ENCODE measurements around the gene STIP1. TPM values are rescaled to one million over a fixed set of nuclear protein-coding genes. Genes with fewer than 3 reads are reported as not detected.

Gene STIP1
- total RNA-seq, 6 experiments from 2014 or later, result 27.6 to 110 (median 59.4) TPM

DNA sequence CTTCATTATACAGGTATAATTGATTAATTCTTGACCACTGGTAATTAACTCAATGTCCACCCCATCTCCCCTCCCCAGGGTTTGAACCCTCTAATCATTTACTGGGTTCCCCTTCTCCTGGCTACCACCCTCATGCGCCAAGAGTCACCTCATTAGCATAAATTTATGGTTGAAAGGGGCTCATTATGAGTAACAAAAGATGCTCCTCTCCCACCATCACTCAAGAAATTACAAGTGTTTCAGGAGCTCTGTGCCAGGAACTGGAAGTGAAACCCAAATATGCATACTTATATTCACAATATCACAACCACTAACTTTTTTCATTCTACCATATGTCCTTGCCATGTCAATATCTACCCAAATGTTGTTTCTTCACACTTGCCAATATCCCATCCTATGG is 7.8 kb upstream of the STIP1 start:
- TF ChIP-seq, protein P1, sequence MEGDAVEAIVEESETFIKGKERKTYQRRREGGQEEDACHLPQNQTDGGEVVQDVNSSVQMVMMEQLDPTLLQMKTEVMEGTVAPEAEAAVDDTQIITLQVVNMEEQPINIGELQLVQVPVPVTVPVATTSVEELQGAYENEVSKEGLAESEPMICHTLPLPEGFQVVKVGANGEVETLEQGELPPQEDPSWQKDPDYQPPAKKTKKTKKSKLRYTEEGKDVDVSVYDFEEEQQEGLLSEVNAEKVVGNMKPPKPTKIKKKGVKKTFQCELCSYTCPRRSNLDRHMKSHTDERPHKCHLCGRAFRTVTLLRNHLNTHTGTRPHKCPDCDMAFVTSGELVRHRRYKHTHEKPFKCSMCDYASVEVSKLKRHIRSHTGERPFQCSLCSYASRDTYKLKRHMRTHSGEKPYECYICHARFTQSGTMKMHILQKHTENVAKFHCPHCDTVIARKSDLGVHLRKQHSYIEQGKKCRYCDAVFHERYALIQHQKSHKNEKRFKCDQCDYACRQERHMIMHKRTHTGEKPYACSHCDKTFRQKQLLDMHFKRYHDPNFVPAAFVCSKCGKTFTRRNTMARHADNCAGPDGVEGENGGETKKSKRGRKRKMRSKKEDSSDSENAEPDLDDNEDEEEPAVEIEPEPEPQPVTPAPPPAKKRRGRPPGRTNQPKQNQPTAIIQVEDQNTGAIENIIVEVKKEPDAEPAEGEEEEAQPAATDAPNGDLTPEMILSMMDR (IDR thresholded peaks at IDR 0.05), result no peak
- no peak for TF ChIP-seq POLR2A (IDR thresholded peaks at IDR 0.05)
- intact Hi-C loops (cut with DNase I), result no loop called here
- no peaks in the 10 kb centered on the region for H3K9me3 ChIP-seq
- H3K36me3 ChIP-seq, result no peaks in the 10 kb centered on the region
- no peak overlapping the region for H3K4me3 ChIP-seq
- WGBS (ENCODE audit: insufficient coverage, low coverage, low lambda C conversion rate, missing lambda C conversion rate), result no CpG with 5 or more reads among the region's 1 CpG
- no peaks in the 10 kb centered on the region for H3K4me1 ChIP-seq
- no peak overlapping the region for H3K27ac ChIP-seq
- ATAC-seq (no peak), DNase-seq (no peak)
- no peaks in the 10 kb centered on the region for H3K27me3 ChIP-seq

DNA sequence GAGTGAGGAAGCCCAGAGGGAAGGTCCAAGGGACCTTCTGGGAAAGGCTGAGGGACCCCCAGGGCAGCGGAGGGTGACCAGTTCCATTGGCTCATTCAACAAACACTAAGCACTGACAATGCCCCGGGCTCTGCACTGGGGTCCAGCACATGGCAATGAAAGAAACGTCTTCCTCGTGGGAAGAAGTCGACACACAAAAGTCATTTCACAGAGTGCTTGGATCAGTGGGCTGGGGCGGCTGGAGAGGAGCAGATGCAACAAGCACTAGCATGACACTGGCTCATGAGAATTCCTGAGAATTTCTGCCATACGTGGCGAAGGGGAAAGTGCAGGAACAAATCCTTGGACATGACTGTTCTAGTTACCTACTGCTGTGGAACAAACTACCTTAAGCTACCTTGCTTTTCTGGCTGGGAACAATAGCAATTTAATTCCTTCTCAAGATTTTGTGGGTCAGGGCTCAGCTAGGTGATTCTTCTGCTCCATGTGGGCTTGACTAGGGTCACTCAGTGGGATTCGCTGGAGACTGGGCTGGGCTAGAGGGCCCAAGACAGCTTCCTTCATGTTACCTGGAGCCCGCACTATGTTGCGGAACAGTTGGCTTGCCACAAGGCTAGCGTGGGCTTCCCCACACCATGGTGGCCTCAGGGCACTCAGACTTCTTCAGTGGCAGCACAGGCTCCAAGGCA is 6.9 kb upstream of the STIP1 start:
- intact Hi-C loops (cut with DNase I), result no loop called here
- H3K27me3 ChIP-seq, result no peaks in the 10 kb centered on the region
- peaks cover 0 to 6% (median 0%) of the 10 kb centered on the region in 4 donors for H3K4me1 ChIP-seq
- DNase-seq, result no peak
- no peaks in the 10 kb centered on the region for H3K36me3 ChIP-seq
- H3K4me3 ChIP-seq, result no peak overlapping the region
- no peak overlapping the region for H3K27ac ChIP-seq
- no peak for TF ChIP-seq POLR2A (IDR thresholded peaks at IDR 0.05)
- TF ChIP-seq, protein P1 (IDR thresholded peaks at IDR 0.05), result no peak
- H3K9me3 ChIP-seq, result no peaks in the 10 kb centered on the region
- 92% methylated on average over 4 of the region's 12 CpGs for WGBS (ENCODE audit: insufficient coverage, low coverage, low lambda C conversion rate, missing lambda C conversion rate)
- ATAC-seq, result no peak

DNA sequence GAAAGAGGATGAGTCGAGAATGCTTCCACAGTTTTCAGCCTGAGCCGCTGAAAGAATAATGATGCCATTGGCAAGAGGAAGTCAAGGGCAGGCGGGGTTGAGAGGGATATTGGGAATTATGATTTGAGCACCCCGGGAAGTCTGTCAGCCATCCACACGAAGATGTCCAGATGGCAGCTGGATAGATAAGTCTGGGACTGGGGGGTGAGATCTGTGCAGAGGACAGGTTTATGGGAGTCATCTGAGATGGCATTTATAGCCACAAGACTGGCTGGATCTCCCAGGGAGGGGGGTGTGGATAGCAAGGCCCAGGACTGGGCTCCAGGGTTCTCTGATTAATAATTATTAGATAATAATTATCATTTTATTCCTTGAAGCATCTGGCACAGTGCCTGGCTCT is 5.1 kb upstream of the STIP1 start:
- Histone ChIP-seq H3K36me3 (no peaks in the 10 kb centered on the region), H3K4me3 (no peak overlapping the region), H3K9me3 (no peaks in the 10 kb centered on the region), H3K27me3 (no peaks in the 10 kb centered on the region), H3K4me1 (peaks cover 0 to 14% (median 0%) of the 10 kb centered on the region in 4 donors), H3K27ac (peak overlapping the region in 1 of 3 donors; percentile 1)
- ATAC-seq, result no peak
- intact Hi-C loops (cut with DNase I), result no loop called here
- DNase-seq, result no peak
- no peak for TF ChIP-seq POLR2A (IDR thresholded peaks at IDR 0.05)
- TF ChIP-seq, protein P1 (IDR thresholded peaks at IDR 0.05), result no peak
- 70% methylated on average over 4 of the region's 5 CpGs for WGBS (ENCODE audit: insufficient coverage, low coverage, low lambda C conversion rate, missing lambda C conversion rate)

DNA sequence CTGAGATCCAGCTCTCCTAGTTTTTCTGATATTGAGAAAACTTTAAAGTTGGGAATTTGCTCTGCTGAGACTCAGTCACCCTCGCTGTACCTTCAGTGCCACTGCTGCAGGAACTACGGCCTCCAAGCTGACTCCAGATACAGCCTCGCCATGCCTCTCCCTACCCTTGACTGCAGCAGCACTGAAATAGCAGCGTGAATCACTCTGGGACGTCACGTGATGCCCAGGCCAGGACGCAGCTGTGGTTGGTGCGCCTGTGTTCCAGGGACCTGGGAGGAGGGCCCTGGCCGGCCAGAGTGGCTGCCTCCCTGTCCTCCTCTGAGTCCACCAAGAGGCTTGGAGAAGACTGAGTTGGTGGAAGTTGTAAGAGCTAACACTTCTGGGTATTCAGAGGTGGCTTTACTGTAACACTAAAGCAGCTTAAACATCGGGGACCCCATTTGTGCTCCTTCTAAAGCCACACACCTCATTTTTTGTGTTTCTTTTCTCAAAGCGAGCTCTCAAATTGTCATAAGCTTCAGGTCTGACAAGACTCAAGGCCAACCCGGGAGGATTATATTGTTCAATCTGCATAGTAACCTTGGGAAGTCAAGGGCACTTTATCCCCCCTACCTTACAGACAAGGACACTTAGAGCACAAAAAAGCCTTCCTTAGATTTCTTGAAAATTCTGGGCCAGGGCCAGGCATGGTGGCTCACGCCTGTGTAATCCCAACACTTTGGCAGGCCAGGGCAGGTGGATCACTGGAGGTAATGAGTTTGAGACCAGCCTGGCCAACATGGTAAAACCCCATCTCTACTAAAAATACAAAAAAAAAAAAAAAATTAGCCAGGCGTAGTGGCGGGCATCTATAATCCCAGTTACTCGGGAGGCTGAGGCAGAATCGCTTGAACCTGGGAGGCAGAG is 4.2 kb upstream of the STIP1 start:
- peak in 2 of 4 donors; percentile 1 to 8 for ATAC-seq
- TF ChIP-seq POLR2A (IDR thresholded peaks at IDR 0.05), result peak; percentile 42
- TF ChIP-seq, protein P1 (IDR thresholded peaks at IDR 0.05), result no peak
- H3K36me3 ChIP-seq, result no peaks in the 10 kb centered on the region
- H3K4me1 ChIP-seq, result peaks cover 0 to 14% (median 0%) of the 10 kb centered on the region in 4 donors
- H3K27ac ChIP-seq, result peak overlapping the region in 2 of 3 donors; percentile 18 to 47
- no peak overlapping the region for H3K4me3 ChIP-seq
- no peaks in the 10 kb centered on the region for H3K9me3 ChIP-seq
- 56% methylated on average over 8 of the region's 17 CpGs for WGBS (ENCODE audit: insufficient coverage, low coverage, low lambda C conversion rate, missing lambda C conversion rate)
- intact Hi-C loops (cut with DNase I), result no loop called here
- DNase-seq, result peak; percentile 65 to 74 (median 70)
- no peaks in the 10 kb centered on the region for H3K27me3 ChIP-seq
